Skeletal muscle cell (primary cell): Measurements from ENCODE around the gene MACROD2.
"Not testable (repeated sequence)": the region's sequence is repeated elsewhere in the genome, so short reads cannot be mapped to it uniquely, and the experiment has no call there.

Source experiments
- DNase-seq: peaks from one replicate; pipeline ENCODE4 v3.0.0-alpha.2; 2010; ENCODE audit warnings: low read depth
- H3K4me3 ChIP-seq: 2 replicates; pipeline ENCODE4 v1.5.1; 2011; ENCODE audit warnings: low read depth, mild to moderate bottlenecking, control low read depth, low read length, moderate library complexity

The MACROD2 gene

DNA sequence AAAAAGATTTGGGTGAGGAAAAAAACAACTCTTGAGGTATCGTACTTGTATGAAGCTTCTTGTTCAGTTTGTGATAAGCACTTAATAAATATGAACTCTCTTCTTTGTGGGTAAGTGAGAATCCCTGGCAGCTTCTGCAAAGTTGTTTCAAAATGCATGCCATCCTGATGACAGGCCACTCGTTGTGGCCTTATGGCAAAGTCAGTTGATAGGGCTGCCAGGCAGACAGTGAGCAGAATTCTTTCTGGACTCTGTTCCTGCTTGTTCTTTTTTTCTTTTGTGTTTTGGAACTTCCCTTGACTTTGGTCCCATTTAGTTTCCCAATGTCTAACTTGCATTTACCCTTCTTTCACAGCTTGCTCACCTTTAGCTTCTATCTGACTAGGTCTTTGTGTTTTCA lies 1325.6 kb downstream of the MACROD2 start:
- no peak overlapping the region for H3K4me3 ChIP-seq
- DNase-seq = no peak

DNA sequence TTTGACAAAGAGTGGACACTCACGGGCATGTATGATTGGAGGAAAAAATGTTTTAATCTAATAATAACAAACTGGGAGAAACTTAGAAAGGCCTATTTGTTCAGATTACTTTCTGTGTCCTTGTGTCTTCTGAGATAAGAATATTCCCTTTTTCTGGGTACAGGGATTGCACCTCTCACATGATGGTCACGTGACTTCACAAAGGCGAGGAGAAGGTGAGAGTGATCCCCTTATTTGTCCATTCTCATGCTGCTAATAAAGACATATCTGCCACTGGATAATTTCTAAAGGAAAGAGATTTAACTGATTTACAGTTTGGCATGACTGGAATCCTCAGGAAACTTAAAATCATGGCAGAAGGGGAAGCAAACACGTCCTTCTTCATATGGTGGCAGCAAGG lies 1331.8 kb downstream of the MACROD2 start:
- DNase-seq = no peak
- no peak overlapping the region for H3K4me3 ChIP-seq

DNA sequence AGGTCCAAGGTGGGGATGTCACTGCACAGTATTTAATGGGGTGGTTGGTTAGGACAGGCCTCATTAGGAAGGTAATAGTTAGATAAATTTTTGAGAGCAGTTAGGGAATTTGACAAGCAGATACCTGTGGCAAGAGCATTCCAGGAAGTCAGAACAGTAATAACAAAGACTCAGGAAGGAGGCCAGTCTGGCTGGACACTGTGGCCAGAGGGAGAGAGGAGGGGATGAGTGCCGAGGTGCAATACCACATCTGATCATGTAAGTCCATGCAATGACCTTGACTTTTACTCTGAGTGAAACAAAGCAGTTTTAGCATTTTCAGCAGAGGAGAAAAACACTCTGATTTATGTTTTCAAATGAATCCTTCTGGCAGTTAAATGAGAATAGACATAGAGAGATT lies 1332.8 kb downstream of the MACROD2 start:
- H3K4me3 ChIP-seq = no peak overlapping the region
- no peak for DNase-seq

DNA sequence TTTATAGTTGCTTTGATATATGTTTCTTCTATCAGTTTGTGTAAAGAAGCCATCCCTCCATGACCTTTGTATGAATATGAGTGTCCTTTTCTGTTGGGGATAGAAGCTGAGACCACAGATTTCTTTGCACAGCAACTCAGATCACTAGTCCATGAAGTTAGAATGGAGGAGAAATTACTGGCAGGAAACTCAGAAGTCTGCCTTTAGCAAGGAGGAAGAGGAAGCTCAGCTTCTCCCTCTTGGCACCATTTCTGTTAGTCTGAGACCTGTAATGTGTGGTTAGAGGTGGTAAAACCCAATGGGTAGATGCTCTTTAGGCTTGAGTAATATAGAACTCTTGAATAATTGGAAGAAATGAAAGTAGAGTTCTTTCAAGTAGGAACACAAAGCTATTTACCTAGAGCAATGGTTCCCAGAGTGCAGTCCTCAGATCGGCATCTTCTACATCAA lies 1337.4 kb downstream of the MACROD2 start:
- DNase-seq = no peak
- no peak overlapping the region for H3K4me3 ChIP-seq

DNA sequence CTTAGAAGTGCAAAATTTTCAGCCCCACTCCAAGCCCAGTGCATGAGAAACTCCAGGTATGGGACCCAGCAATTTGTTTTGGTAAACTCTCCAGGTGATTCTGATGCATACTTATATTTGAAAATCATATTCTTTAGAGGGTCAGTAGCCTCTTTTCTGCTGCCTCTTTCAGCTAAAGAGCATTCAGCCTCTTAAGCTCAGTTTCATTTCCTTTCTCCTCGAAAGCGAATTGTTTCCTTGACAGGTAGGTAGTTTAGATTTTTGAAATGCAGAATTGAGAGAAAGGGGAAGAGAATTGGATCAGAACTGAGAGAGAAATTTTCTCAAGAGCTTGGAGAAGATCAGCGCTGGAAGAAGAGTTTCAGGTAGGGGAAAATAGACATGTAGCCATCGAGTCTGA lies 1337.9 kb downstream of the MACROD2 start:
- H3K4me3 ChIP-seq = no peak overlapping the region
- DNase-seq = no peak

DNA sequence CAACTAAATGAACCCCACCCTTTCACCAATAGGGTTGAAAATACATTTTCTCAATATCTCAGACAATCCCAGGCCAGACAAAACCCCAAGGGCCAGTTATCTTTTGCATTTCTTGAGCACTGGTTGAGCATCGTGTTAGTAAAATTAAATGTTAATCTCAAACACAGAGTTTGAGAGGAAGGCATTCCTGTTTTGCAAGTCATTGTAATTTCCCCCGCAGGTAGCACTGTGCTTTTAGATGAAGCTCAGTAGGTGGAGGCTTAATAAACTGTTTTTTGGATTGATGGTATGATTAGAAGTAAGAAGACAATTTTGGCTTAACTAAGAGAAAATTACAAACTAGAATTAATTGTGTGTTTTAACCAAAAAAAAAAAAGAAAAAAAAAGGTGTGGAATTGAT lies 1340.7 kb downstream of the MACROD2 start:
- DNase-seq = no peak

DNA sequence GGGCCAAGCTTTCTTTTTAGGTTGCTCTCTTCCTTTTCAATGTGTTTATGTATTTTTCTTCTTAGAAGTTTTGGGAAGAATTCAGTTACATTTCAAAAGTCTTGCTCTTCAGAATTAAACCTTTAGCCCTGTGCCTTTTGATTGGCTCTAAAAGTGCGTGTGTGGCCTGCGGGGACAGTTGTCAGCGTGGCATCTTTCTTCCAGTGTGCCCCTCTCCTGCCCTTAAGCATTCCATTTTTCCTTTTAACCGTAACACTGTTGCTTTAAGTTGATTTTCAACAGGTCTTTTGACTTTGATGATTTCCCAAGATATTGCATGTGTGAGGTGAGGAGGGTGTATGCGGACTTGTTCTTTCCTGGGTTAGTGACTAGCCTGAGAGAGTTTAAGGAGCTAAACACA lies 1341.2 kb downstream of the MACROD2 start:
- no peak for DNase-seq
- no peak overlapping the region for H3K4me3 ChIP-seq

More for the DNA sequence above, 1340.7 kb downstream of the MACROD2 start:
- H3K4me3 ChIP-seq = no peak overlapping the region

DNA sequence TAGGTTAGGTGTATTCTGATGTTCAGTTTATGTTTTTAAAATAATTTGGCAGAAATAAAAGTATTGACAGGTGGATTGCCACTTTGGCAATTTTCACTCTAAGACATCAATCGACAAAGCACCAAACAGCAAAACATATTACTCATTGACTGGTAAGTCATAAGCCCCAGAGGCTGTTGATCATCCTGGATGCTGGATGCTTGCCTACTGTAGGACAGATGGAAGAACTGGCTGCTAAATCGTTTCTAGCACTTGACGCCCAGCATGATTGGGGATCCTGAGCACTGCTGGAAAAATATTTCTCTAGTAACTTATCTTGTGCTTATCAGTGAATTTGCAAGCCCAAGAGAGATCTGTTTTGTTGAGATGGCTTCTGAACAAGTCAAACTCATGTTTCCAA lies 1343.9 kb downstream of the MACROD2 start:
- H3K4me3 ChIP-seq = no peak overlapping the region
- DNase-seq = no peak

DNA sequence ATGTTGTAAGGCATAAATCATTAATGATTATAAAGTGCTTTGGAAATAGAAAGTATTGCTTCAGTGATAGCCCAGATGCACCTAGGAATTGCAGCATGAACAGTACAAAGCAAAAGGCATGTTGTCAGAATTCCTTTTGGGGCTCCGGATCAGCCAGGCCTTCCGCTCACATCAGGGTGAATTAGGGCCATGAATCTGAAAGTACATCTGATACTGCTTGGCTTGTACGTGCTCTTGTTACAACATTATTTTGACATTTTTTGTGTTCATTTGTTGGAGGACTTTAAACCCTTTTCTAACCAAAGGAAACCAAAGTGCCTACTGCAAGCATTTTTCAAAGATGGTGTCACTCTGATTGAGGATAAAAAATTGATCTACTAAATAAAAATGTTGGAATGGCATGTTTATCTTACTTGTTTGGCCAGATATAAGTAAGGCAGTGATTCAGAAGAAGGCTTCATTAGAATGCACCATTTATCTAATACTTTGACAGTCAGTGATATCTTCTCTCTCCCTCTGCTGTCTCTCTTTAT lies 1347.7 kb downstream of the MACROD2 start:
- no peak for DNase-seq

DNA sequence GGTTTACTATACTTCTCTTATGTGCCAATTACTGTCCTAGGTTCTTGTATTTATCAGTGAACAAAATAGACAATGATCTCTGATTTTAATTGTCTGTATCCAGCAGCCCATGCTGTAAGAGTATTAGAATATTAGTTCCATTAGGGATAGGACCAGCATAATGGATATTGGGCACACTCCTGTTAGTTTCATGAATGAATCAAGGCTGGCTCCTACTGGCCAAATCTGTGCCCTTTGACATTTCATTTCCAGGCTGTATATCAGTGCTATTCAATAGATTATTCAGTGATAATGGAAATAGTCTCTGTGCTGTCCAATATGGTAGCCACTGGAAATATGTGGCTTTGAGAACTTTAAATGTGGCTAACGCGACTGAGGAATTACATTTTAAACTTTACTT lies 1350.0 kb downstream of the MACROD2 start:
- H3K4me3 ChIP-seq = no peak overlapping the region
- DNase-seq = no peak

More for the DNA sequence above, 1347.7 kb downstream of the MACROD2 start:
- no peak overlapping the region for H3K4me3 ChIP-seq

DNA sequence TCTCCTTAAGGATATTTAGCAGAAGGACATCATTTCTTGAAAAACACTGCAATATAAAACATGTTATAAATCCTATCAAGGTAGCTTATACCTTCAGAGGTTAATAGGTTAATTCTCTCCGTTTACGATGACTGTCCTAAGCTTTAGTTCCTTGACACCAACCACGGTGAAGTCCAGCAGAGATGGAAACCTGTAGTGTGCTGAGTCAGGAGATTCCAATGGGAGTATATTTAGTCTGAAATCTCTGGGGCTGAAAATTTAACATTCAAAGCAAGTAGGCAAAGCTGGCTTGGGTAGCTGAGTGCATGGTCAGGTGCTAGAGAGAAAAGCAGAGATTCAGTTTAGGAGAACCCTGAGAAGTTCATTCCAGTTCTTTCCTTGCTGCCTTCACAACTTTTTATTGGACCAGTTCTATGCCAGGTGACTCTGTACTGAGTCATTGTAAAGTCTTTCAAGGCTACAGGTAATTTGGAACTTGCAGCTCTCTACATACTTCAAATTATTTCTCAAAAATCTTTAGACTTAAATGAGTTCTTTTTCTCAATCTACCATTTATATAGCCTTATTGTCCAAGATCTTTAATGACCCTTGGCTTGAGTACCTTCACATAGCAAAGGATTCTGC lies 1351.5 kb downstream of the MACROD2 start:
- H3K4me3 ChIP-seq = no peak overlapping the region
- DNase-seq = no peak

DNA sequence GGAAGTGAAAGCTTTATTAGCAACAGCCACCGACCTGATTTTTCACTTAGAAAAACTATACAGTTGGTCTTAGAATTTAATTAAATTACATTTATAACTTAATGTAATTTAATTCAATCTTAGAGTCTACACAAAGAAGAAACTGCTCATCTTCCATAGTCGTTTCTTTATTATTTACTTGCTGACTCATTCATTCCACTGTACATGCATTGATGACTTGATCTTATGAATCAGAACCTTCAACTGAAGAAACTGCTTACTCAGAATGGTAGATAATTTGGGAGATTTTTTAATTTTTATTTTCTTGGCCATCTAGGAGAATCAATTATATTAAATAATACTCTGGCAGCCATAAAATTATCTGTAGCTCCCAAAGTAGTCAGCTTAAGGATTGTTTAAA lies 1363.7 kb downstream of the MACROD2 start:
- peak; percentile 20 for DNase-seq
- H3K4me3 ChIP-seq = no peak overlapping the region

DNA sequence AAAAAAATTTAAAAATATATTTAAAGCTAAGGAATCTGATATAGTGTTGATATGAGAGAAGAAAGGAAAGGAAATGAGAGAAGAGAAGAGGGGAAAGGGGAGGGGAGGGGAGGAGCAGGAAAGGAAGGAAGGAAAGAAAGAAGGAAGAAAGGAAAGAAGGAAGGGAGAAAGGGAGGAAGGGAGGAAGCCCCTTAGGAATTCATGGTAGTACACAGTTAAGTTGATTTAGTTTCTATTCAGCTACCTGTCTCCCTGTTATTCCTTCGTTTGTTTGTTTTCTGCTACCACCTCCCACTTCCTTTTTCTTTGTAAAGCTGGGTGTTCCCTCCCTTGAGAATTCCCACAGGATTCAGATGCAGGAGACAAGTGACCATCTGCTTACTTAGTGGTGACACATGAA lies 1367.5 kb downstream of the MACROD2 start:
- DNase-seq = no peak

DNA sequence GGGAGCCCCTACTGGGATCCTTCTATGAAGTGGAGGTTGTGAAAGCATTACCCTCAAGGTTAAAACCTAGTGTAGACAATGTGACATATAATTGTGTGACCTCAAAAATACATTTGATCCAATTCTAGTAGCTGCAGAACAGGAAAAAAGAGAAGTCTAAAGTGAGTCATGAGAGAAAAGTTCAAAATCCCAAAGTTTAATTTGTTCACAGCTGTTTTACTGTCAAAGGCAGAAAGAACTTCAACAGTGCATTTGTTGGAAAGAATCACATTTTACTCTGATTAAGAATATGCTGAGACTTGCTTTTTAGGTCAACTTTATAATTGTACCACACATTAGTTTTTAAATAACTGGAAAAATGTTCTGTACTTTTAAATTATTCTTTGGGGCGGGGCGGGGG lies 1369.5 kb downstream of the MACROD2 start:
- no peak for DNase-seq
- H3K4me3 ChIP-seq = no peak overlapping the region

More for the DNA sequence above, 1367.5 kb downstream of the MACROD2 start:
- no peak overlapping the region for H3K4me3 ChIP-seq

DNA sequence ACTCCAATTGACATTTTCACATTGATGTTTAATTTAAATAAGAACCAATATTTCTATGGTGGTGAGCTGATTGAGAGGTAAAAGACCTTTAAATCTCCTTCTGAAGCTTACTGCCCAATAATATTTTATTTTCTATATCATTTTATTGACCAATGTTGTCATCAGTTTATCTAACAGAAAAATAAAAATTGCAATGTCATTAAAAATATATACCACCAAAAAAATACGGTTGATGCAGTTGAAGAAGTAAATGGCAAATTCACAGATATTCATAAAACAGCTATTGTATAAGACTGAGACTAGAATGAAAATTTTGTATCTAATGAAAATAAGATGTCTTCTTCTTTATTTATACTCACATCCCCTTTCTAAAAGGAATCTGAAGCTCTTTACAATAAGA lies 1375.1 kb downstream of the MACROD2 start:
- no peak overlapping the region for H3K4me3 ChIP-seq
- DNase-seq = no peak

DNA sequence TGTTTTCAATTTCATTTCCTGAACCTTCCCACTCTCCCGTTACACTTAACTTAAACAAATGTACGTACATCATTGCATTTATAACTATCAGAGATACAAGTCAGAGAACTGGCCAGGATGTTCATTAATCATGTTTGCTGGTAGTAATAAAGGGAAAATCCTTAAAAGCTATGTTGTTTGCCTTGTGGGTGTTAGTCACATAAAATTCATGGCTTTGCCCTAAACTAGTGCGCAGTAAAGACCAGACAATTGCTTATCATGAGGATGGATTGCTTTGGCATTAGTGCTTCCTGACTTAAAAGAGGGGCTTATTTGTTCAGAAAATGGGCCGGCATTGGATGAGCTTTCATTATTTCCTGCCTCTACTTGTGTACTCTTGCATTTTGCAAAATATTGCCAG lies 1379.4 kb downstream of the MACROD2 start:
- no peak for DNase-seq
- H3K4me3 ChIP-seq = no peak overlapping the region

DNA sequence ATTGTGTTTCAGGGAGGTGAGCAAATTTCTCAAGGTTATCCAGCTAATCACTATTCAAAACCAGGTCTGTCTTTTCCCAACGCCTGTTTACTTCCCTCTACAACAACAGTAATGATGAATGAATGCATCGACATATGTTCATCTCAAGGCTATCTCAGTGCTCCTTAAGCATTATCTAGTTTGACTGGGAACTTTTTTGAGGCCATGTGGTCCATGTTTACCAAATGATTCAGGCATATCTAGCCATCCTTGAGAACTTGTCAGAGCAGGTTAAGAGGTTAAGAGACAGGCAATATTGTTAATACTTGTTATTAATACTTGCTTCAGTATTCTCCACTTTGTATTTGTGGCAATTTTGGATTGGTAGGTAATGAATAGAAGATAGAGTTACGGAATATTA lies 1380.5 kb downstream of the MACROD2 start:
- no peak for DNase-seq
- no peak overlapping the region for H3K4me3 ChIP-seq

DNA sequence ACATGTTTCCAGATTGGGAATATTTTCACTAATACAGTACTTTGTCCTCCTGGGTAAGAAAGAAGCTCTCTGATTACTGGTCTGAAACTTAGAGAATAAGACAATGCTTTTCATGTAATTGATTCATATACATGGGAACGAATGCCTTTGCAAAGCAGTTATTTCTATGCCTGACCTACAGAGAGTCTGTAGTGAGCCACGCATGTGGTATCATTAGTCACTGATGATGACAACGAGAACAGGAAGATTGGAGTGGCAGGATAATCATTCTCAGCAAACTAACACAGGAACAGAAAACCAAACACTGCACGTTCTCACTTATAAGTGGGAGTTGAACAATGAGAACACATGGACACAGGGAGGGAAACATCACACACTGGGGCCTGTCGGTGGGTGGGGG lies 1382.3 kb downstream of the MACROD2 start:
- H3K4me3 ChIP-seq, DNase-seq: not testable (repeated sequence)

DNA sequence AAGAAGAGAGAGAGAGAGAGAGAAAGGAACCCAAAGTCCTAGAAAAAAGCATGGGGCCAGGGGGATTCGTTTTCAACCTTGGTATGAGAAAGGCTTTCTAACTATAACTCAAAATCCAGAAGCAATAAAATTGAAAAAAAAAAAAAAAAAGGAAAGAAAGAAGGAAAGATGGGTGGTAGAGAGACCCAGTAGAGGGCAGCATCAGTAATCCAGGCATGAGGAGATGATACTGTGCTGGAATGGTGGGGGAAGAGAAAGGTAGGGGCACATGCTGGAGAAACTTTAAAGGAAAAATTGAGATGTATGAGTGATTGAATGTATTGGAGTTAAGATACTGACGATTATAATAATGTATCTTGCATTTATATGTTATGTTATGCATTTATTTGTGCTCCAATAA lies 1382.8 kb downstream of the MACROD2 start:
- DNase-seq = no peak
- no peak overlapping the region for H3K4me3 ChIP-seq

DNA sequence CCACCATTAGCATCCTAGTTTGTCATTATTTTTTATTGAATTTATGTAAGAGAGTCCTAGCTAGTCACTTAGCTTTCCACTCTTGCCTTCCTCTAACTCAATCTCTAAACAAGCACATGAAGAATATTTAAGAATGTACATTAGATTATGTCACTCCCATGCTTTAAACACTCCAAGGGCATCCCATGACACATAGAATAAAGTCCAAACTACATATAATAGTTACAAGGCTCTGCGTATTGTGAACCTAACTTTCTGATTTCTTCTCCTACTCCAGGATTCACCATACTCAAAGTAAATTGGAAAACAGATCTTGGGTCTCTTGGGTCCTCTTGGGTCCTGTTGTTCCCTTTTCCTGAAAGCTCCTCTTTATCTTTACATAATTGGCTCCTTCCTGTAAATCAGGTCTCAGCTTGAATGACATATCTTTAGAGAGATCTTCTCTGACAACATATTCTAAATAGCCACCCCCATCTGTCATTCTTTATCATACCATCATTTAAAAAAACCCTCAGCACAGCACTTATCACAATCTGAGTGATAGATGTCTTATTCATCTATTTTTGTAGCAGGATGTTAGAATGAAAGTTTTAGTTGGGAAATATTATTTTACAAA lies 1384.5 kb downstream of the MACROD2 start:
- no peak overlapping the region for H3K4me3 ChIP-seq
- no peak for DNase-seq

DNA sequence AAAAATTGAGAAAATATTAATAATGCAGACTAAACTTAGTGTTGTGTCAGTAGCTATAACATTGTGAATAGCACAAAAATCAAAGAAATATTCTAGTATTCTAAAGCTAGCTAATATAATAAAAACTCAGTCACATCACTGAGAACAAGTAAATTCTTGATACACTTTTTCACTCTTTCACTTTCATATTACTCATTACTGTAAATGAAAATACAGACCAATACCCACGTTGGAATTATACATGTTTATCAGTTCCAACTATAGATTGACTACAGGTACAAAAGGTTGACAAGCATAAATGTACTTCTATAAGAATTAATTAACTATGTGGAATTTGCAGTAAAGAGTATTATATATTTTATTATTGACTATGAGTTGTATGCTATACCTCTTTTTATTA lies 1385.5 kb downstream of the MACROD2 start:
- H3K4me3 ChIP-seq = no peak overlapping the region
- no peak for DNase-seq
